Measurements from ENCODE around the gene KCTD12.
"Not testable (repeated sequence)": the region's sequence is repeated elsewhere in the genome, so short reads cannot be mapped to it uniquely, and the experiment has no call there.

GRCh38 chr13:76899066-76899465 lies 12.9 kb upstream of the KCTD12 start:
- TF ChIP-seq CTCF, POLR2A (IDR thresholded peaks at IDR 0.05): not testable (repeated sequence)
